HG03342 (cell line): ENCODE data around the gene GDPD3.
"Not testable (repeated sequence)": the region's sequence is repeated elsewhere in the genome, so short reads cannot be mapped to it uniquely, and the experiment has no call there.

ENCODE experiments used
- ATAC-seq: cut with Tn5 transposase; IDR thresholded peaks from one replicate; pipeline ENCODE4 v1.9.1; 2021; ENCODE audit warnings: mild to moderate bottlenecking, moderate library complexity; ENCODE audit not compliant: unreplicated experiment

Gene GDPD3

DNA sequence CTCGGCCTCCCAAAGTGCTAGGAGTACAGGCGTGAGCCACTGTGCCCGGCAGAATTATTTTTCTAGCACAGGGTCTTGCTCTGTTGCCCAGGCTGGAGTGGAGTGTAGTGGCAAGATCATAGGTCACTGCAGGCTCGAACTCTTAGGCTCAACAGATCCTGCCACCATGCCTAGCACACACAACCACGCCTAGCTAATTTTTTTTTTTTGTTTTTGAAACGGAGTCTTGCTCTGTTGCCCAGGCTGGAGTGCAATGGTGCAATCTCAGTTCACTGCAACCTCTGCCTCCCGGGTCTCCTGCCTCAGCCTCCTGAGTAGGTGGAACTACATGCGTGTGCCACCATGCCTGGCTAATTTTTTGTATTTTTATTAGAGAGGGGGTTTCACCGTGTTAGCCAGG lies 12.4 kb upstream of the GDPD3 start:
- not testable (repeated sequence) for ATAC-seq

DNA sequence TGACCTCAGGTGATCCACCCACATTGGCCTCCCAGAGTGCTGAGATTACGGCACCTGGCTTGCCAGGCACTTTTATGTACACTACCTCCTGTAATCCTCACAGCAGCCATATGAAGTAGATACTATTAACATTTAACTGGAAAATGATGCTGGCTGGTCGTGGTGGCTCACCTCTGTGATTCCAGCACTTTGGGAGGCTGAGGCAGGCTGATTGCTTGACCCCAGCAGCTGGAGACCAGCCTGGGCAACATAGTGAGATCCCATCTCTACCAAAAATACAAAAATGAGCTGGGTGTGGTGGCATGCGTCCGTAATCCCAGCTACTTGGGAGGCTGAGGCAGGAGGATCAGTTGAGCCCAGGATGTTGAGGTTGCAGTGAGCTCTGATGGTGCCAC lies 11.6 kb upstream of the GDPD3 start:
- no peak for ATAC-seq

DNA sequence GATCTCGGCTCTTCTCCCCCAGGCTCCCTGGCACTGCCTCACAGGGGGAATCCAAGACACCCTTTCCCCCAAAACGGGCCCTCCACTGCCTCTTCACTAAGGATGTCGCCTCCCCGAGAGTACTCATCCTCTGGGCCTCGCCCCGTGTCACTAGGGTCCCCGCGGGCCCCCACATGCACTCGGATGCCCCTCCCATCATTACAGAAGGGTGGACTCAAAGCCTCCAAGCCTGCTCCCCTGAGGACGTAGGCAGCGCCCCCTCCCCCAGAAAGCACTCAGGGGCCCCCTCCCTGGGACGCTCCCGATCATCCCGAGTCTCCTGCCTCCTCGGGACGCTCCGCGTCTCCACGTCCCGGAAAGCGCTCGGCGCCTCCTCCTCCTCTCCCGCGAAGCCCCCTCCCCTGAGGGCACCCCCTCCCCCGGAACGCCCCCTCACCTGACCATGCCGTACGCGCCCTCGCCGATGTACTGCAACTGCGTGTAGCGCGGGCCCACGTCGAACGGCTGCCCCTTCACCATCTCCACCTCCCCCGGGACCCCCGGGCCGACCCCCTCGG lies 9.3 kb upstream of the GDPD3 start:
- ATAC-seq: no peak

DNA sequence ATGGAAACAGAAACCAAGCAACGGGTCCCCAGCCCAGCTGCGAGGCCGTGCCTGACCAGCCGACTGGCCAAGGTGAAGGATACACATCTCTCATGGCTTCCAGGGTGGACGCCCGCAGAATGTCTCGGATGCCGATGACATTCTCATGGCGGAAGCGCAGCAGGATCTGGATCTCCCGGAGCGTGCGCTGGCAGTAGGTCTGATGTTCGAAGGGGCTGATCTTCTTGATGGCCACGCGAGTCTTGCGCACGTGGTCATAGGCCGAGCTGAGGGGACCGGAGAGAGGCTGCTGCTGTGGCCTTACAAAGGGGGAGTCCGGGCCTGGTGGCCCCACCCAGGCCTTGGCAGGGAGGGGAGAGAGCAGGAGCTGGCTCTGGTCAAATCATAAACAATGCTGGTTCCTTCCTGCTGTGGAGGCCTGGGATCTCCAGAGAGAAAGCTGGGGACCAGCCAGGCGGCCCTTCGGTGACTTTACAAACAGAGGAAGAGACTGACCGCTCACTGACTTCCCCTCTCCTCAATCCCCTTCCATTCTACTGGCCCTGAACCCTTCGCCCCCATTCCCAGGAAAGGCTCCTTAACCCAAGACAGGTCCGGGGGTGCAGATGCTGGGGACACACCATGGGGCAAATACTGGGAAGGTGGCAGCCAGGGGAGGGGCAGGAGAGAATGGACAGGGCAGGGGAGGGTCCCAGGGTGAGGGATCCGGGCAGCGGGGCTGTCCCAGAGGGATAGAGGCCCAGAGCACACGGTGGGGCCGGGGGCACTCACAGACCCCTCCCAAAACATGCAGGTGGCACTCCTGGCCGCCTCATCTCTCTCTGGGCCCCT lies 8.6 kb upstream of the GDPD3 start:
- no peak for ATAC-seq

DNA sequence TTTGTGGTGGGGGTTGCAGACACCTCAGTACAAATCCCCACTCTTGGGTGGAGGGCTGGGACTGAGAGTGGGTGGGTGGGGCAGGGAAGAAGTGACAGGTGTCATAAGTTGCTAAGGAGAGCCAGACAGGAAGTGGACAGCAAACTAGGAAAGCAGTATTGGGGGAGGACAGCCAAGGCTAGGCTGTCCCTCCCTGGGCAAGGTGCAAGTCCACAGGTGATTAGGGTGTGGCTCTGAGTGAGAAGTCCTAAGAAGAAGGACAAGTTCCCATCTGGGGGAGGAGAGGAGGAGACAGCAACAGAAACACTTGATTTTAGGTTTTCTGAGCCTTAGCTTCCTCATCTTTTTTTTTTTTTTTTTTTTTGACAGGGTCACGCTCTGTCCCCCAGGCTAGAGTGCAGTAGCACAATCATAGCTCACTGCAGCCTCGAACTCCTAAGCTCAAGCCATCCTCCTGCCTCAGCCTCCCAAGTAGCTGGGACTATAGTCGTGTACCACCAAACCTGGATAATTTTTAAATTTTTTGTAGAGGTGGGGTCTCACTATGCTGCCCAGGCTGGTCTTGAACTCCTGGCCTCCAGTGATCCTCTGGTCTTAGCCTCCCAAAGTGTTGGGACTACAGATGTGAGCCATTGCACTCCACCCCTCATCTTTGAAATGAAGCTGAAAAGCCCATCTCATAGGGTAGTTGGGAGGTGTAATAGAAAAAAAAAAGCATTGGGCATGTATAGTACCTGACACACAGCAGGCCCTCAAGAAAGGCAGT lies 7.2 kb upstream of the GDPD3 start:
- ATAC-seq: no peak

DNA sequence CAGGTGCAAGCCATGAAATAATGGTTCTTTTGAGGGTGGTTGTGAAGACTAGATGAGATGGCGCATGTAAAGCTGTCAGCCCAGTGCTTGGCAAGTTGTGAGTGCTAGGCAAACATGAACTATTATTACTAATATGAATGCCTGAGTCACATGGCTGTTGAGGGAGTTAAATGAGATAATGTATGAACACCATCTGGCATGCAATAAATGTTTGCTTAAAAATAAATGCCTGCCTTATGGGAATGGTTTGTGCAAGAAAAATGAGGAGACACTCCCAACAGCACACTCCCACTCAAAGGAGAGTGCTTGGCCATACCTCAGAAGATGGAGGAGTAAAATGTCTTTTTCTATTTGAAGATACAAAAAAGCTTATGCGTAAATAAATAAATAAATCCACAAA lies 6.1 kb upstream of the GDPD3 start:
- ATAC-seq: no peak

DNA sequence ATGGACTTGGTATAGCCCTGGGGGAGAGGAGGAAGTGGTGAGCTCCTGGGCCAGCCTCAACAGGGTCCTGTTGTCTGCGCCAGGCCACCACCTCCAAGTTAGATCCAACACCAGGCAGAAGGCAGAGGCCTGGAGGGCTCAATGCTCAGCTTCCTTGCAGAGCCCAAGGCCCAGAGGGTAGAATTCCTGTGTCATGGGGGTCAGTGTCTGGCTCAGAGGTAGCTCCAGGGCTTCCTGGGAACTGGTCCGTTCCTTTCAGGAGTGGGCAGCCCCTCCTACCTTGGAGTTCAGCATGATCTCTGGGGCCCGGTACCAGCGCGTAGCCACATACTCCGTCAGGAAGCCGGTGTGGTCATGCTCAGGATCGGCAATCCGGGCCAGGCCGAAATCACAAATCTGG lies 4.4 kb upstream of the GDPD3 start:
- no peak for ATAC-seq

DNA sequence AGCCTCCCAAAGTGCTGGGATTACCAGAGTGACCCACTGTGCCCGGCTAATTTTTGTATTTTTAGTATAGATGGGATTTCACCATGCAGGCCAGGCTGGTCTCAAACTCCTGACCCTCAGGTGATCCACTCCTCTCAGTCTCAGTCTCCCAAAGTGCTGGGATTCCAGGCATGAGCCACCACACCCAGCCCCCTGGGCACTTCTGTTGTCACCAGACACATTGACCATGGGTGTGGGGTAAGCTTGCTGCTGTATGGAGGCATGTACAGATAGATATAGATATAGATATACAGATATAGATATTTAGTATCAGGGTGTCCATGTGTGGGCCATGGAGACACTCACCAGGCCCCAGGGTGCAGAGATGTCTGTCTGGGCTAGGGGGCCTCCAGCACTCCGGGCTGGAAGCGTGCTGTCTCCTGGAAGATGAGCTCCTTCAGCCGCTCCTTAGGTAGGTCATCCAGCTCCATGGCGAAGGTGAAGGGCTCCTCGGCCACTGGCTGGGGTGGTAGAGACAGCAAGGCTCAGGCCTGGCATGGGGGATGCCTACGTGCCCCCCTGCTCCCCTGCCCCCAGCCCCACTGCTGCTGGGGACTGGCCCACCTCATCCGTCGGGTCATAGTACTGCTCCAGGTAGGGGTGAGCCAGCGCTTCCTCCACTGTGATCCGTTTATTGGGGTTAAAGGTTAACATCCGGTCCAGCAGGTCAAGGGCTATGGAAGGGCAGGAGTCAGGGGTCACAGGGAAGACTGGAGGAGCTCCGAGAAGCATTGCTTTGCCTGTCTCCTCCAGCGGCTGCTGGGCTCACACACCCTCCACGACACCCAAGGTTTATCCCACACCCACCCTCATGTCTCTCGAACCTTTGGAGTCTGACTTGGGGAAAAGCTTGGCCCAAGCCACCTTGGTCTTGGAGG lies 3.2 kb upstream of the GDPD3 start:
- no peak for ATAC-seq

DNA sequence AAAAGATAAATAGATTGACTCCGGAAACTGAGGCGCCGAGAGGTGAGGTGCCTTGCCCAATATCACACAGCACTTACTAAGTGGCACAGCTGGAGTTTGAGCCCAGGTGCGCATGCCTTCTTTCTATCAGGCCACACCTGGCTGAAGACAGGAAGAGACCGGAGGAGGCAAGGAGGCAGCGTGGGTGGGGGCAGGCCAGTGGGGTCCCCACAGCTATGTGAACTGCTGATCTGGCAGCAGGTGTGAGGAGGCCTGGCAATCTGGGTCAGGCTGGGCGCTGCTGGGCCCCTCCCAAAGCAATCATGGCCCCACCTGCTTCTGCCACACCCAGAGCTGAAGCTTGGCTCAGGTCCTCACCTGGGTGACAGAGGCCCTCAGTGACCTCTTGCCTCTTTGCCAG lies 1.9 kb upstream of the GDPD3 start:
- no peak for ATAC-seq

DNA sequence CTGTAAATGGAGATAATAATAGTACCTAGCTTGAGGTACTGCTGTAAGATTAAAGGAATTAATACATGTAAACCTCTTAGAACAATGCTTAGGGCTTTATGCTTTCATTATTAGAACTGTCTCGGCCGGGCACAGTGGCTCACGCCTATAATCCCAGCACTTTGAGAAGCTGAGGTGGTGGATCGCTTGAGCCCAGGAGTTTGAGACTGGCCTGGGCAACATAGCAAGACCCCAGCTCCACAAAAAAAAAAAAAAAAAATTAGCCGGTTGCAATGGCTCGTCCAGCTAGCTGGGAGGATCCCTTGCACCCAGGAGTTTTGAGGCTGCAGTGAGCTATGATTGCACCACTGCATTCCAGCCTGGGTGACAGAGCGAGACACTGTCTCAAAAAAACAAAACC lies 1.5 kb upstream of the GDPD3 start:
- ATAC-seq: not testable (repeated sequence)

DNA sequence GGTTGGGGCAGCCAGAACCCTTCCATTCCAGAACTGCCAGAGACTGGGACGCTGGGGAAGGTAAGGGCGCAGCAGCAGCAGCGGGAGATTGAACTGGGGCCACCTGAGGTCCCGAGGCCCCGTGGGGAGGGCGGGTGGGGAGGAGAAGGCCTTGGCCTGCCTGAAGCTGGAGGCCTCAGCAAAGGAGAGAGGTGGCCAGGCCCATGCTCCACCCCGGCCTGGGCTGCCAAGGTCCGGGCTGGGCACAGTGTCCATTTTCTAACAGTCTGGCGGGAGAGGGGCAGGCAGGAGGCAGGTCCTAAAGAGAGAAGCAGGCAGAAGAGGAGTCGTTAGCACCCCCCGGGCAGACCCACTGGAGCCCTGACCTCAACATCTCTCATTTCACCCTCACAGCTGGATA lies 1.1 kb upstream of the GDPD3 start:
- no peak for ATAC-seq

DNA sequence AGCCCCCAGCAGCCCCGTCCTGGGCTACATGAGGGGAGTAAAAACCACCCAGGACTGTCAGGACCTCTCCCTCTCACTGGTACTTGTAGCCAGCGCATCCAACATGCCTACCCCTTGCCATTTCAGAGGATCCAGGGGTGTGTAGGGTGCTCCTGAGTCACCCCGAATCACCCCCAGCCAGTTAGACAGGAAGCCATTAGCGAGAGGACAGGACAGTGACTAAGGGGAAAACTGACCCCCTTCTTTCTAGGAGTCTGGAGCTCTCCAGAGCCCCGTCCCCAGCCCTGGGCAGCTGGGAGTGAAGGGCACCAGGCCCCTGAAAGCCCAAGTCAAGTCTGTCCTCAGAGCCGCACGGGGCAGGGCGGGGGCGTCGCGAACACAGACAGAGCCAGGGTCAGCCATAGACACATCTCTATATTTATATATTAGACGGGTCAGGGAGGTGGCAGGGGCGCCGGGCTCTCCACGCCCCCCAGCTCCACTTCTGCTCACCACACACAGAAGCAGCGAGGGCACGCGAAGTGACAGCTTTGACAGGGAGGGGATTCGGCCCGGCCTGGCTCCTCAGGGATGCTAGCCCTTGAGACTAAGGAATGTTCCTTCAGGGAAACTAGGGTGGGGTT lies 485 bp upstream of the GDPD3 start:
- ATAC-seq: no peak

DNA sequence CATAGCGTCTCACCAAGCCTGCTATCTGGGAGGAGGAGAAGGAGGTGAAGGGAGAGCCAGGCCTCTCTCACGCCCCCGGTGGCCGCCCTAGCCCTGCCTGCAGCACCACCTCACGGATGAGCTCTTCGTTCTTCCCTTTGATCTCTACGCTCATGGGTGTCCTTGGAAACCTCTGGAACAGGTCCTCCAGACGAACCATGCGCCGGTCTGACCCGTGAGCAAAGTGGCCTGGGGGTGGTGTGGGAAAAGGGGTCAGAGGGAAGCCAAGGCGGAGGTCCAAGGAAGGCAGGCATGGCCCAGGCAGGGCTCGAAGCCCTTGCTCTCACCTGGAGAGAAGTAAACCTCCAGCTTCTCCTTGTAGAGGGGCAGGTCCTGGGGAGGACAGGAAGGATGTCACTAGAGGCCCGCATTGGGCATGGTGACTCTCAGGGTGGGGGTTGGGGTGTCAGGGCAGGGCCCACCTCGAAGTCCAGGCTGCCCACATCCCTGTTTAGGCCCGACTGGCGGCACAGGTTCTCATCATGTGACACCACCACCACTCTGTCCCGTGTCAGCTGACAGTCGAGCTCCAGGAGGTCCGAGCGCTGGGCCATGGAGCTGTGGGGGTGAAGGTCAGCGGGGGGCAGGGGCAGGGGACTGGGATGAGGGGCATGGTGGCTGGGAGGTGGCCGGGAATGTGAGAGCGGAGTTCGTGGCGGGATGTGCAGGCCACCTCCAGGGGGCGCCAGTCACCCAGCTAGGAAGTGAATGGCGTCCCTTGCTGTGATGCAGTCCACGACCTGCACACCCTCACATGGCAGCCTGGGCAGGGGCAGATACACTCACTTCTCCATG lies 923 bp downstream of the GDPD3 start:
- no peak for ATAC-seq

DNA sequence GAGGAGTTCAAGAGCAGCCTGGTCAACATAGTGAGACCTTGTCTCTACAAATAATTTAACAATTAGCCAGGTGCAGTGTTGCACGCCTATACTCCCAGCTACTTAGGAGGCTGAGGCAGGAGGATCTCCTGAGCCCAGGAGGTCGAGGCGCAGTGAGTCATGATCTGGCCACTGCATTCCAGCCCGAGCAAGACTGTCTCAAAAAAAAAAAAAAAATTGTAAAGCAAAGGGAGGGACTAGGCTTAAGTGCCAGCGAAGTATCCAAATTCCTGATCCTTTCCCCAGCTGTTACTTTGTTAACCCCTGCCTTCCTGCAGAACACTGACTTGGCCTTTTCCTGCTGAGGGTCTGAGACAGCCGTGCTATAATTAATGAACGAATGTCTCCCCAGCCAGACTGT lies 2.7 kb downstream of the GDPD3 start:
- ATAC-seq: no peak

DNA sequence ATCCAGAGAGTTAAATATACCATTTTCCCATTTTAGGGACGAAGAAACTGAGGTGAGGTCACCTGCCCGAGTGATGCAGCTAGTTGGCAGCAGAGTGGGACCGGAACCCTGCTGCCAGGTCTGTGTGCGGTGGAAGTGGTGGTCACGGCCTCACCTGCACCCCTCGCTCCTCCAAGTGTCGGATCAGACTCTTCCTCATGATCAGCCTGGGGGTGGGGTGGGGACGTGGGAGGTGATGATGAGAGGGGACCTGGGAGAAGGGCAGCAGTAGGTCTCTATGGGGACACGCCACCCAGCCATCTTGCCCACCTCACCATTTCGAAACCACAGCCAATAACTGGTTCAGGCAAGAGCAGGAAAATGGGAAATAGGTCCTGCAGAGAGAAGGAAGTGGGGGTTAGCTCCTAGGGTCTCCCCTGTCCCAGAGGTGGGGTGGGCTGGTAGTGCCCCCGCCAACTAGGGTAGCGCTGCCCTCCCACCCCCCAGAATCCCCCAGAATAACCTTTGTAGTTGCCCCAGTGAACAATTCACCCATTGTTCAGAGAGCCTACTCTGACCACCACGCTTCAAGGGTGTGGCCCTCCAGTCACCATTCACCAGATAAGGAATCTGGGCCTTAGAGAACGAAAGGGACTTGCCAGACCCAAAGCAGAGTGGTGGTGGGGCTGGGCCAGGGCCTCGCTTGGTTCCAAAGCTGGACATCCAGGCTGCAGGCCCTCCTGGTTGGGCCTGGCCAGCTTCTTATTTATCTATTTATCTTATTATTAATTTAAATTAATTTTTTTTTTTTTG lies 5.1 kb downstream of the GDPD3 start:
- no peak for ATAC-seq

DNA sequence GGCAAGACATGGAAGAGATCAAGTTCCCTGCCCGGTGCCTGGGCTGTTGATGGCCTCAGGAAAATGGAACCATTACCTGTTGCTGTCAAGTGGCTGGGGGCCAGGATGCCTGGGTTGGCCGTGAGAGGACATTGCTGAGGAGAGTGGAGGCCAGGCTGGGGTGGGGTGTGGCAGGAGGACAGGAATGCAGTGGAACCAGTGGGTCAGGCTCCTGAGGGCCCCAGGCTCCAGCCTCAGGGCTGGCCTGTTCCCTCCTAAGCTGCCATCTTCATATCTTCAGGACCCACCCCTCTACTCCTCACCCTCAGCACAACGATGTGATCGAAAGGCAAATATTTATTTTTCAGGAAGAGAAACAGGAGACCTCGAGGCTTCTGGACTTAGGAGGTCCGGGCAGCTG lies 8.8 kb downstream of the GDPD3 start:
- no peak for ATAC-seq

DNA sequence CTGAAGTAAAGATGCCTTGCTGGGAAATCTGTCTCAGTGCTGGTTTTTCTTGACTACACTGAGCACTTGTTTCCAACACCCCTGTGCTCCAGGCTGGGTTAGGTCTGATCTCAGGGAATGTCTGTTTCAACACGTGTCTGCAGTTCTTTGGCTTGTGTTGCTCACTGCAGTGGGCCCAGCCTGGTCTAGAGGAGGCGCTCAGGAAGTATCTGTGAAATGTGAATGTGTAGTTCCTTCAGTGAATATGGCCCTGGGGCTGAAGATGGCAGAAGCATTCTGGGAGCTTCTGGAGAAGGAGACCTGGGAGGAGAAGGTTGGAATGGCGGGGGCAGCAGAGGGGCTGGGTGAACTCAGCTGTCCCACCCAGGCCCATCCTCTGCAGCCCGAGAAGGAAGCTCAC lies 9.2 kb downstream of the GDPD3 start:
- no peak for ATAC-seq

DNA sequence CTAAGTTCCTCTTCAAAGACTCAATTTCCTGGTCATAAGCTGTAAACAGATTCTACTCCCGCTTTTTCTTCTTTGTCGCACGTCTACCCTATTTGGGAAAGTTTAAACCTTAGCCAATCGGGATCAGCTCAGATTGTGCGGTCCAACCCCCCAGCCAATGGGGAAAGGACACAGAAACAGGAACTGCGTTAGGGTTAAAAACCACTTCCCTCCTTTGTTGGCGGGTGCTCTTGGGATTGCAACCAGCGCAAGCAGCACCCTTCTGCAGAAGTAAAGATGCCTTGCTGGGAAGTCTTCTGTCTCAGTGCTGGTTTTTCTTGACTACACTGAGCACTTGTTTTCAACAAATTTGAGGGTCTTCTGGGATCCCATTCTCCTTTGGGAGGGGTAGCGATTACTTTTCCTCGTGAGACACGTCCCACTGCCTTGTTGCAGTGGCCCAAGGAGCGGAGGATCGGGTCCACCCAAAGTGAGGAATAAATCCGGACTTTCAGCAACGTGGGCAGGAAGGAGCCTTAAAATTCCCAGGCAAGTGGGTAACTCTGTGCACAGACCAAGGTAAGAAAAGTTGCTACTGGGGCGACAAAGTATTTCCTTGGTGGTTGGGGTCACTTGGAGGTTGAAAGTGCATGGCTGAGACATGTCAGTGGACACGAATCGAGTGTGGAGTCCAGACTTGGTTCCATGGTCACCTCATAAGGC lies 16.3 kb downstream of the GDPD3 start:
- no peak for ATAC-seq
